Thyroid gland (tissue), 4 donors: ENCODE results near the gene ABHD12. TPM values are rescaled to one million over a fixed set of nuclear protein-coding genes. Genes with fewer than 3 reads are reported as not detected.

Source experiments
- DNase-seq, 2 donors: peaks; one replicate each; pipeline ENCODE4 v3.0.0-alpha.2; 2019
- H3K27ac ChIP-seq, 3 donors: fragments of 200-600 bp; sonication (generic); 1 replicate in 2 of 3; 2 replicates in 1 of 3; pipeline ENCODE4 v1.5.1; 2016 to 2019; ENCODE audit warnings: mild to moderate bottlenecking in 1 of 3, moderate library complexity in 1 of 3
- H3K27me3 ChIP-seq: fragments of 200-600 bp; sonication (generic); one replicate; pipeline ENCODE4 v1.5.1; 2019
- H3K36me3 ChIP-seq, 2 donors: fragments of 200-600 bp; sonication (generic); one replicate each; pipeline ENCODE4 v1.5.1; 2016 to 2019
- H3K4me1 ChIP-seq, 2 donors: fragments of 200-600 bp; sonication (generic); one replicate each; pipeline ENCODE4 v1.5.1; 2017 to 2019
- H3K4me3 ChIP-seq, 3 donors: fragments of 200-600 bp; sonication (generic); replicated peaks in 1 of 3; 1 replicate in 2 of 3; 2 replicates in 1 of 3; pipeline ENCODE4 v1.5.1; 2016; ENCODE audit warnings: mild to moderate bottlenecking in 1 of 3
- H3K9me3 ChIP-seq: fragments of 200-600 bp; sonication (generic); one replicate; pipeline ENCODE4 v1.5.1; 2017
- CTCF ChIP-seq, 6 experiments: fragments of 200-600 bp in 3 of 6; fragments of 450-650 bp in 3 of 6; sonication (generic) in 3 of 6; IDR thresholded peaks; one replicate each; pipeline ENCODE4 v1.5.1; 2016 to 2019; ENCODE audit warnings: antibody characterized with exemption in 6 of 6, mild to moderate bottlenecking in 2 of 6, inconsistent platforms in 1 of 6, moderate library complexity in 1 of 6
- POLR2A ChIP-seq, 2 donors: fragments of 450-650 bp; IDR thresholded peaks; one replicate each; pipeline ENCODE4 v1.6.1; 2017; ENCODE audit warnings: antibody characterized with exemption in 2 of 2, mild to moderate bottlenecking in 2 of 2, moderate library complexity in 1 of 2
- WGBS, 2 donors: methylation state at CpG; one replicate each; pipeline ENCODE4 v1.1.5; 2017; 5-methylcytosine and 5-hydroxymethylcytosine counted together
- intact Hi-C: fragments of 100-400 bp; cut with DNase I; formaldehyde crosslinking; loops from one replicate; pipeline ENCODE4 v1.15.1; 2023
- total RNA-seq, 4 donors: library from RNA; depleted of rRNA; stranded (reverse); fragments of >200 nt; gene quantifications; one replicate each; pipeline ENCODE4 v1.2.3, GENCODE V29; 2016

ABHD12 gene
- total RNA-seq, 4 donors from 2014 or later = 103 to 212 (median 179) TPM

DNA sequence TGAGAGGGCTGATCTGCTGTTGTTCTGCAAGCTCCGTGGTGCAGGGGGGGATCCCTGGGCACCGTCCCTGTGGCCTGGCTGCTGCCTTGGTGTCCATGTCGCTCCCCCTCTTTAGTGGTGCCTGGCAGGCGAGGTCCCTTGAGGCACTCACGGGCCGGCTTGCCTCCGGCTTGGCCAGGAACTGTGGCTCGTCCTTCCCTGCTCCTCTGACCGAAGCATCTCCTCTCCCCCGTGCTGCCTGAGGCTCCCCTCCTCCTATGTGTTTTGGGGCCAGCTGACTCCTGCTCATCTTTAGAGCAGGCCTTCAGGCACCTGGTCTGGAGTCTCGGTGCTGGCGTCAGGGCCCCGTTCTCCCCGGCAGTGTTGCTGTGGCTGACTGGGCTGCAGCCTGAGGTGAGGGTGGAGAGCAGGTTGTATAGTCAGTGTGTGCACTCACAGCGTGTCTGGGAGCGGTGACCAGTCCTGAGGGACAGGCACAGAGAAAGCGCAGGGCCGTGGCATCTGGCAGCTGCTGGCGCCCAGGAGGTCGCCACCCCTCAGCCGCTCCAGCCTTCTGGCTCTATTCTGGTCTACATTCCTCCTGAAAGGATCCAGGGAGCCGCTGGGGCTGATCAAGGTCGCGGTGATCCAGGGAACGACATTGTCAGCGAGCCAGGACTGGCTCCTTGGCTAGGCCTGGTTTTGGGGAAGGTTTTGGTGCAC is 99.1 kb downstream of the ABHD12 start:
- Histone ChIP-seq H3K27ac (no peak overlapping the region), H3K4me3 (no peak overlapping the region), H3K9me3 (no peaks in the 10 kb centered on the region), H3K4me1 (peaks cover 5 to 7% of the 10 kb centered on the region in 2 donors), H3K27me3 (no peaks in the 10 kb centered on the region), H3K36me3 (peaks cover 20 to 27% of the 10 kb centered on the region in 2 donors)
- WGBS, 2 donors = 86 to 93% methylated on average over 6 to 17 of the region's 26 CpGs
- DNase-seq = no peak
- TF ChIP-seq CTCF (IDR thresholded peaks at IDR 0.05) (no peak), POLR2A (IDR thresholded peaks at IDR 0.05) (no peak)
- intact Hi-C loops = loop anchor here (10.0 kb wide), 1 partner anchor 57 kb away; no protein-coding TSS in a partner anchor

- 85 to 86% methylated on average over 12 to 16 of the region's 22 CpGs for WGBS, 2 donors
- Histone ChIP-seq H3K27me3 (no peaks in the 10 kb centered on the region), H3K9me3 (no peaks in the 10 kb centered on the region), H3K27ac (no peak overlapping the region), H3K4me3 (no peak overlapping the region), H3K4me1 (peaks cover 5 to 7% of the 10 kb centered on the region in 2 donors), H3K36me3 (peaks cover 26 to 34% of the 10 kb centered on the region in 2 donors)
- TF ChIP-seq CTCF (IDR thresholded peaks at IDR 0.05) = no peak
- TF ChIP-seq POLR2A (IDR thresholded peaks at IDR 0.05) = no peak
- no peak for DNase-seq
- intact Hi-C loops = loop anchor here (10.0 kb wide), 1 partner anchor 56 kb away; no protein-coding TSS in a partner anchor
Measured at GRCh38 chr20:25290646-25291431, 99.8 kb downstream of the ABHD12 start.

DNA sequence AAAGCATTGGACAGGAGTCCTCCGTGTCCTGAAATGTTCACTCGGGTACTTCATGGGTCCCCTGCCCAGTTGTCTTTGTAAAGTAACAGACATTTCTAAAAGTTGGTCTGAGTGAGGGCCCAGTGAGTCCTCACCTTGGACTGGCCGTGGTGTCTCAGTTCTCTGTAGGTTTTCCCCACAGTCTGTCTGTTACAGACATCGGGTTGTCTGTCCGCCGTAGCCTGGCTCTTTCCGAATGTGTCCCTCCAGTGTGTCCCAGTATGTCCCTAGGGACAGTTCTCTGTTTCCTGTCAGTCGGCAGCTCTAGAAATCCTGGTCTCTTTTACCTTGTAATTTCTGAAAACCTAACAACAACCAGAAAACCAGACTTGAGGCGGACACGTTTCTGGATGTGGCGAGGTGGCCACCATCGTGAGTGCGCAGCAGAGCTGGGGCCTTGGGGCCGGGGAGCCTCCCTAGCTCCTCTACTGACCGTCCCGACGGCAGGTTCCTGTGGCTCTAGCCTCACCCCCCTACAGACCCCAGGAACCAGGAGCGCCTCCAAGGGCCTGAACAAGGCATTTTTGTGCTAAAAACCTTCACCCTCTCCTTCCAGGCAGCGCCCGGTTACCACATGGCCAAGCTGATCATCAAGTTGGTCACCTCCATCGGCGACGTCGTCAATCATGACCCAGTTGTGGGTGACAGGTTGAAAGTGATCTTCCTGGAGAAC is 100.6 kb downstream of the ABHD12 start:
- H3K27me3 ChIP-seq = no peaks in the 10 kb centered on the region
- no peaks in the 10 kb centered on the region for H3K9me3 ChIP-seq
- no peak for TF ChIP-seq CTCF (IDR thresholded peaks at IDR 0.05)
- TF ChIP-seq POLR2A (IDR thresholded peaks at IDR 0.05) = no peak
- intact Hi-C loops = loop anchor here (10.0 kb wide), 1 partner anchor 55 kb away; no protein-coding TSS in a partner anchor
- H3K27ac ChIP-seq = no peak overlapping the region
- no peak for DNase-seq
- H3K4me3 ChIP-seq = no peak overlapping the region
- 92 to 93% methylated on average over 23 to 24 of the region's 24 CpGs for WGBS, 2 donors
- H3K36me3 ChIP-seq = peaks cover 34 to 42% of the 10 kb centered on the region in 2 donors
- H3K4me1 ChIP-seq = peaks cover 0 to 7% of the 10 kb centered on the region in 2 donors

DNA sequence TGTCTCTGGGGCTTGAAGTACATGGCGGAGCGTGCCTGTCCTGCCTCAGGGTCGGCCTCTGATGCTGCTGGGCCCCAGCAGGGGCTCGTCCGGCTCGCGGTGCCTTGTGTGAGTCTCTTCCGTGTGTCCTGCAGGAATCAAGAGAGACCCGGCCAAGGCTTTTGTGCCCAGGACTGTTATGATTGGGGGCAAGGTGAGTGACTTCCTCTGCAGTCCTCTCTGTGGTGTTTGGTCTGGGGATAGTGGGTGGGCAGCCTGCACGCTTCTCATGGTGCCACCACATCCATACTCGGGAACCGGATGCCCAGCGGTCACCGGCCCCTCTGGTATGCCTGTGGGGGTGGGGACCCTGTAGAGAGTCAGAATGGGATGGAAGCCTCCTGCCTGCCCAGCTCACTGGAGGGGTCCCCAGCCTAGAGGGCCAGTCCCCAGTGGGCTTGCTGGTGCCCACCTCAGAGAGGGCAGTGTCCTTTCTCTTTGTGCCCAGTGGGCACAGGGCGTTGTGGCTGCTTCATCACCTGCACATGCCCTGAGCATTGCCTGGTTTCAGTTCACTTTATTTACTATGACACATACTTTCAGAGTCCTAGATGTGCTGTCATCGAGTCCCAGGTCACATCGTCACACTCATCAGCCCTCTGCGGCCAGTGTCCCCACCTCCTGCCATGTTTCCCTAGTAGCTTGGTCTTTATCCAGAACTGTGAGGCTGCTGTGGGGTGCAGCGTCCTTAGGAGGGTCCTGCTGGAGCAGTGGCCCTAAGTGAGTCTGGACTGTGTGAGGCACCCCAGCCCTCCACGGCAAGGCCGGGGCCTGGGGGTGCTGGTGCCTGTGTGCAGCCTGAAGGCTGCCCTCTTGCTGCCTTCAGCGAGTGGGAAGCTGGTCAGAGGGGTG is 102.1 kb downstream of the ABHD12 start:
- TF ChIP-seq POLR2A (IDR thresholded peaks at IDR 0.05) = no peak
- no peak overlapping the region for H3K4me3 ChIP-seq
- peaks cover 49 to 57% of the 10 kb centered on the region in 2 donors for H3K36me3 ChIP-seq
- intact Hi-C loops = no loop called here
- DNase-seq = peak in 1 of 2 donors; percentile 2
- H3K27me3 ChIP-seq = no peaks in the 10 kb centered on the region
- no peaks in the 10 kb centered on the region for H3K4me1 ChIP-seq
- WGBS, 2 donors = 89 to 92% methylated on average over 11 to 12 of the region's 22 CpGs
- no peaks in the 10 kb centered on the region for H3K9me3 ChIP-seq
- no peak overlapping the region for H3K27ac ChIP-seq
